GM21360 (cell line): ENCODE data around the gene KRIT1.
"Not testable (repeated sequence)": the region's sequence is repeated elsewhere in the genome, so short reads cannot be mapped to it uniquely, and the experiment has no call there.

Source experiments
- ATAC-seq: cut with Tn5 transposase; IDR thresholded peaks from one replicate; pipeline ENCODE4 v1.9.1; 2021; ENCODE audit warnings: mild to moderate bottlenecking, moderate library complexity; ENCODE audit not compliant: unreplicated experiment

The KRIT1 gene

GRCh38 chr7:92250603-92251002, 4.9 kb upstream of the KRIT1 start:
- no peak for ATAC-seq

- peak; percentile 29 for ATAC-seq
These were observed 817 bp upstream of the KRIT1 start for GRCh38 chr7:92246360-92247101.

- no peak for ATAC-seq
These were observed 767 bp downstream of the KRIT1 start for GRCh38 chr7:92244808-92245486.

GRCh38 chr7:92242972-92243371, 2.7 kb downstream of the KRIT1 start:
- no peak for ATAC-seq

GRCh38 chr7:92230547-92230946, 15.2 kb downstream of the KRIT1 start:
- no peak for ATAC-seq

- no peak for ATAC-seq
These were observed 17.0 kb downstream of the KRIT1 start for GRCh38 chr7:92228742-92229141.

- no peak for ATAC-seq
These were observed 17.6 kb downstream of the KRIT1 start for GRCh38 chr7:92228100-92228499.

- no peak for ATAC-seq
These were observed 18.7 kb downstream of the KRIT1 start for GRCh38 chr7:92226981-92227380.

- no peak for ATAC-seq
These were observed 23.9 kb downstream of the KRIT1 start for GRCh38 chr7:92221766-92222165.

- no peak for ATAC-seq
These were observed 39.0 kb downstream of the KRIT1 start for GRCh38 chr7:92206672-92207071.

- ATAC-seq = no peak
These were observed 39.7 kb downstream of the KRIT1 start for GRCh38 chr7:92205987-92206386.

- ATAC-seq = no peak
These were observed 44.9 kb downstream of the KRIT1 start for GRCh38 chr7:92200791-92201190.

- ATAC-seq = no peak
These were observed 53.4 kb downstream of the KRIT1 start for GRCh38 chr7:92192326-92192725.

- ATAC-seq = not testable (repeated sequence)
These were observed 56.5 kb downstream of the KRIT1 start for GRCh38 chr7:92189246-92189645.

- not testable (repeated sequence) for ATAC-seq
These were observed 61.4 kb downstream of the KRIT1 start for GRCh38 chr7:92184294-92184693.

- peak; percentile 100 for ATAC-seq
These were observed 66.5 kb downstream of the KRIT1 start, which contains the start of gene LRRD1 for GRCh38 chr7:92178928-92179924. Gene LRRD1 (minus strand): TSS chr7:92179142. CDS start chr7:92165202, 13,940 bp downstream.

GRCh38 chr7:92177362-92177761, 68.4 kb downstream of the KRIT1 start:
- no peak for ATAC-seq

- not testable (repeated sequence) for ATAC-seq
These were observed 76.2 kb downstream of the KRIT1 start for GRCh38 chr7:92169529-92169928.

GRCh38 chr7:92161271-92161670, 84.4 kb downstream of the KRIT1 start:
- ATAC-seq = no peak

GRCh38 chr7:92158660-92159575, 86.8 kb downstream of the KRIT1 start:
- peak; percentile 66 for ATAC-seq
